ENCODE data around the gene CHRNG.

The CHRNG gene

GRCh38 chr2:232497348-232497747 is 42.1 kb upstream of the CHRNG start:
- no peaks in the 10 kb centered on the region for H3K9me3 ChIP-seq
- peaks cover 59% of the 10 kb centered on the region for H3K27me3 ChIP-seq
- no peak overlapping the region for H3K4me3 ChIP-seq (ENCODE audit: low read depth in 1 of 2, low read length in 1 of 2)
- no peak overlapping the region for H3K27ac ChIP-seq
- no peaks in the 10 kb centered on the region for H3K36me3 ChIP-seq
- no peak for TF ChIP-seq CTCF (IDR thresholded peaks at IDR 0.05)
- H3K4me1 ChIP-seq (ENCODE audit: control insufficient read depth in 1 of 2, insufficient read depth in 1 of 2, low read depth in 1 of 2, low read length in 1 of 2): no peaks in the 10 kb centered on the region

GRCh38 chr2:232498452-232498851 is 41.0 kb upstream of the CHRNG start:
- Histone ChIP-seq H3K36me3 (no peaks in the 10 kb centered on the region), H3K27me3 (peaks cover 70% of the 10 kb centered on the region), H3K9me3 (no peaks in the 10 kb centered on the region), H3K4me1 (ENCODE audit: control insufficient read depth in 1 of 2, insufficient read depth in 1 of 2, low read depth in 1 of 2, low read length in 1 of 2) (no peaks in the 10 kb centered on the region), H3K4me3 (ENCODE audit: low read depth in 1 of 2, low read length in 1 of 2) (no peak overlapping the region), H3K27ac (no peak overlapping the region)
- no peak for TF ChIP-seq CTCF (IDR thresholded peaks at IDR 0.05)

- Histone ChIP-seq H3K27me3 (peaks cover 88% of the 10 kb centered on the region), H3K9me3 (no peaks in the 10 kb centered on the region), H3K36me3 (no peaks in the 10 kb centered on the region), H3K27ac (no peak overlapping the region), H3K4me3 (ENCODE audit: low read depth in 1 of 2, low read length in 1 of 2) (no peak overlapping the region), H3K4me1 (ENCODE audit: control insufficient read depth in 1 of 2, insufficient read depth in 1 of 2, low read depth in 1 of 2, low read length in 1 of 2) (no peaks in the 10 kb centered on the region)
- TF ChIP-seq CTCF (IDR thresholded peaks at IDR 0.05): no peak
Observed at GRCh38 chr2:232501331-232501771, 38.1 kb upstream of the CHRNG start.

- no peaks in the 10 kb centered on the region for H3K9me3 ChIP-seq
- H3K27me3 ChIP-seq: peaks cover 93% of the 10 kb centered on the region
- H3K36me3 ChIP-seq: no peaks in the 10 kb centered on the region
- no peak for TF ChIP-seq CTCF (IDR thresholded peaks at IDR 0.05)
- H3K27ac ChIP-seq: no peak overlapping the region
- H3K4me3 ChIP-seq (ENCODE audit: low read depth in 1 of 2, low read length in 1 of 2): no peak overlapping the region
- no peaks in the 10 kb centered on the region for H3K4me1 ChIP-seq (ENCODE audit: control insufficient read depth in 1 of 2, insufficient read depth in 1 of 2, low read depth in 1 of 2, low read length in 1 of 2)
Observed at GRCh38 chr2:232501794-232502390, 37.6 kb upstream of the CHRNG start.

- H3K9me3 ChIP-seq: no peaks in the 10 kb centered on the region
- H3K27ac ChIP-seq: no peak overlapping the region
- H3K36me3 ChIP-seq: no peaks in the 10 kb centered on the region
- H3K4me1 ChIP-seq (ENCODE audit: control insufficient read depth in 1 of 2, insufficient read depth in 1 of 2, low read depth in 1 of 2, low read length in 1 of 2): no peaks in the 10 kb centered on the region
- H3K4me3 ChIP-seq (ENCODE audit: low read depth in 1 of 2, low read length in 1 of 2): no peak overlapping the region
- no peak for TF ChIP-seq CTCF (IDR thresholded peaks at IDR 0.05)
- peaks cover 97% of the 10 kb centered on the region for H3K27me3 ChIP-seq
Observed at GRCh38 chr2:232502511-232502910, 37.0 kb upstream of the CHRNG start.
